ENCODE measurements around the gene GRIN2A.

The GRIN2A gene

GRCh38 chr16:9852003-9852402 is 330.2 kb downstream of the GRIN2A start:
- DNase-seq (ENCODE audit: low spot score) = no peak

GRCh38 chr16:9850817-9851216 is 331.4 kb downstream of the GRIN2A start:
- DNase-seq (ENCODE audit: low spot score) = no peak

GRCh38 chr16:9849697-9850245 is 332.5 kb downstream of the GRIN2A start:
- no peak for DNase-seq (ENCODE audit: low spot score)

GRCh38 chr16:9847146-9847545 is 335.1 kb downstream of the GRIN2A start:
- DNase-seq (ENCODE audit: low spot score) = no peak

- DNase-seq (ENCODE audit: low spot score) = no peak
Observed at GRCh38 chr16:9846362-9847099, 335.7 kb downstream of the GRIN2A start.

- DNase-seq (ENCODE audit: low spot score) = no peak
Observed at GRCh38 chr16:9845661-9846361, 336.4 kb downstream of the GRIN2A start.

- DNase-seq (ENCODE audit: low spot score) = no peak
Observed at GRCh38 chr16:9844361-9844760, 337.9 kb downstream of the GRIN2A start.

- no peak for DNase-seq (ENCODE audit: low spot score)
Observed at GRCh38 chr16:9843424-9844018, 338.7 kb downstream of the GRIN2A start.

- DNase-seq (ENCODE audit: low spot score) = no peak
Observed at GRCh38 chr16:9840761-9841665, 341.2 kb downstream of the GRIN2A start.

- no peak for DNase-seq (ENCODE audit: low spot score)
Observed at GRCh38 chr16:9837481-9837880, 344.7 kb downstream of the GRIN2A start.

GRCh38 chr16:9836118-9836736 is 346.0 kb downstream of the GRIN2A start:
- no peak for DNase-seq (ENCODE audit: low spot score)

GRCh38 chr16:9827062-9827752 is 355.0 kb downstream of the GRIN2A start:
- DNase-seq (ENCODE audit: low spot score) = no peak

GRCh38 chr16:9826656-9827055 is 355.6 kb downstream of the GRIN2A start:
- DNase-seq (ENCODE audit: low spot score) = no peak

GRCh38 chr16:9824200-9825068 is 357.8 kb downstream of the GRIN2A start:
- DNase-seq (ENCODE audit: low spot score) = no peak

GRCh38 chr16:9823510-9823909 is 358.7 kb downstream of the GRIN2A start:
- DNase-seq (ENCODE audit: low spot score) = no peak

GRCh38 chr16:9821970-9822369 is 360.3 kb downstream of the GRIN2A start:
- no peak for DNase-seq (ENCODE audit: low spot score)

GRCh38 chr16:9821331-9821730 is 360.9 kb downstream of the GRIN2A start:
- DNase-seq (ENCODE audit: low spot score) = no peak

GRCh38 chr16:9820476-9821246 is 361.6 kb downstream of the GRIN2A start:
- no peak for DNase-seq (ENCODE audit: low spot score)

- DNase-seq (ENCODE audit: low spot score) = no peak
Observed at GRCh38 chr16:9818702-9819101, 363.5 kb downstream of the GRIN2A start.
